ENCODE results near the gene HECTD4.

Gene HECTD4

DNA sequence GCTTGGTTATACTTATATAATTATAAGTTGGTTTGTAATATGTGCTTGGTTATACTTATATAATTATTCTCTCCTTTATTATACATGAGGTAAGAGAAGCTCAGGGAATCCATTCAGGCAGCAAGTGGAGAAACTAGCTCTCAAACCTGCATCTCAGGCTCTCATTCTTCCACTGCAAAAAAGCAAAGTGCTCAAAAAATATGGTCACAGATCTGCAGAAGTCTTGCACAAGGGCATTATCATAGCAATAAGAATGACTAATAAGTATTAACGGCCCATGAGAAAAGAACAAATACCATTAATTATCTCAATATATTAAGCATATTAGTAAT lies 257.3 kb downstream of the HECTD4 start:
- TF ChIP-seq, protein P1, sequence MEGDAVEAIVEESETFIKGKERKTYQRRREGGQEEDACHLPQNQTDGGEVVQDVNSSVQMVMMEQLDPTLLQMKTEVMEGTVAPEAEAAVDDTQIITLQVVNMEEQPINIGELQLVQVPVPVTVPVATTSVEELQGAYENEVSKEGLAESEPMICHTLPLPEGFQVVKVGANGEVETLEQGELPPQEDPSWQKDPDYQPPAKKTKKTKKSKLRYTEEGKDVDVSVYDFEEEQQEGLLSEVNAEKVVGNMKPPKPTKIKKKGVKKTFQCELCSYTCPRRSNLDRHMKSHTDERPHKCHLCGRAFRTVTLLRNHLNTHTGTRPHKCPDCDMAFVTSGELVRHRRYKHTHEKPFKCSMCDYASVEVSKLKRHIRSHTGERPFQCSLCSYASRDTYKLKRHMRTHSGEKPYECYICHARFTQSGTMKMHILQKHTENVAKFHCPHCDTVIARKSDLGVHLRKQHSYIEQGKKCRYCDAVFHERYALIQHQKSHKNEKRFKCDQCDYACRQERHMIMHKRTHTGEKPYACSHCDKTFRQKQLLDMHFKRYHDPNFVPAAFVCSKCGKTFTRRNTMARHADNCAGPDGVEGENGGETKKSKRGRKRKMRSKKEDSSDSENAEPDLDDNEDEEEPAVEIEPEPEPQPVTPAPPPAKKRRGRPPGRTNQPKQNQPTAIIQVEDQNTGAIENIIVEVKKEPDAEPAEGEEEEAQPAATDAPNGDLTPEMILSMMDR (IDR thresholded peaks at IDR 0.05; ENCODE audit: borderline replicate concordance, insufficient read depth, low read depth, low read length): no peak
- no peak overlapping the region for H3K4me3 ChIP-seq (ENCODE audit: low read depth, low read length)

DNA sequence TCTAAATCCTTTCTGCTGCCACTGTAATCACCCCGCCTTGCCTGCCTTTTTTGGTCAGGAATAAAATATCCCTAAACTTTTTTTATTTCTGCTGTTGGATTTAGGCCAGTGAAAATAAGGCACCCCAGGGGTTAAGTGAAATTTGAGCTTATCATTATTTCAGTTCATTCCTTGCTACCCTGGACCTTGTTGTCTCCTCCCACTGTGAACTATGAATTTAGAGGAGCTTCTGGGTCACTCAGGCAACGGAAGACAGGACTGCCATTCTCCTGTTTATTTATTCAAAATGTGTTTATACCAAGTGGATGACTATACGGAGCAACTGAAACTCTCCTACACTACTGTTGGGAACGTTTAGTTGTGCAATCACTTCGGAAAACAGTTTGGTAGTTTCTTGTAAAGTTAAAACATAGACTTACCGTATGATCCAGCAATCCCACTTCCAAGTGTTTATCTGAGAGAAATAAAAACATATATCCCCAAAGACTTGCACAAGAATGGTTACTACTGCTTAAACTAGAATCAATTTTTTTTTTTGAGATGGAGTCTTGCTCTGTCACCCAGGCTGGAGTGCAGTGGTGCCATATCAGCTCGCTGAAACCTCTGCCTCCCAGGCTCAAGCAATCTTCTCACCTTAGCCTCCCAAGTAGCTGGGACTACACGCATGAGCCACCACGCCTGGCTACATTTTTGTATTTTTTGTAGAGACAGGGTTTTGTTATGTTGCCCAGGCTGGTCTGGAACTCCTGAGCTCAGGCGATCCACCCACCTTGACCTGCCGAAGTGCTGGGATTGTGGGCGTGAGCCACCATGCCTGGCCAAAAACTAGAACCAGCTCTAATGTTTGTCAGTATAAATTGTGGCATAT lies 259.2 kb downstream of the HECTD4 start:
- no peak overlapping the region for H3K4me3 ChIP-seq (ENCODE audit: low read depth, low read length)
- TF ChIP-seq, protein P1 (IDR thresholded peaks at IDR 0.05; ENCODE audit: borderline replicate concordance, insufficient read depth, low read depth, low read length): no peak

DNA sequence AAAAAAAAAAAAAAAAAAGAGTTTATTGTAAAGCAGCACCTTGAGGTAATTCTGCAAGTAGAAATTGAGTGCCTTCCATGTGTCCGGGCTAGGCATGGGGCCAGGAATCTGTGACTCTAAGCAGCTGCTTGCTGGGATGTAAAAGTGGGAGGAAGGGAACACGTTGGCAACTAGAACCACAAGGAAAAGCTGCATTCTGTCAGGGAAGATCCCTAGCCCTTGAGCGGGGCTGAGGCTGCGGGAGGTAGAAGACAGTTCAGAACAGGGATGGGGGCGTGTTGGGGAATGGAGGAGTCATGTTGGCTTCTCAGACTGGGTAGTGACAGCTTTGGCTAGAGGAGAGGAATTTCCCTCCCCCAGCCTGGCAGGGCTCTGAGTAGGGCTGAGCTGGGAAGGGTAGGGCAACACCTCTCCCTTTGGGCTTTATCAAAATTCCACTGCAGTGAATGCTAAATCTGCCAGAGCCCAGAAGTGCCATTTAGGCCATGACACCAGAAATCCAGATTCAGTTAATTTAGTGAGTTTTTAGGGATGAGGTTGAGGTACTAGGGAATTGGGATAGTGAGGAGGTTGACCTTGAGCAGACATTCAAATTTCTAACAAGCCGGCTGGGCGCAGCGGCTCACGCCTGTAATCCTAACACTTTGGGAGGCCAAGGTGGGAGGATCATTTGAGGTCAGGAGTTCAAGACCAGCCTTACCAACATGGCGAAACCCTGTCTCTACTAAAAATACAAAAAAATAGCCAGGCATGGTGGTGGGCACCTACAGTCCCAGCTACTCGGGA lies 260.3 kb downstream of the HECTD4 start:
- no peak overlapping the region for H3K4me3 ChIP-seq (ENCODE audit: low read depth, low read length)
- TF ChIP-seq, protein P1 (IDR thresholded peaks at IDR 0.05; ENCODE audit: borderline replicate concordance, insufficient read depth, low read depth, low read length): no peak

DNA sequence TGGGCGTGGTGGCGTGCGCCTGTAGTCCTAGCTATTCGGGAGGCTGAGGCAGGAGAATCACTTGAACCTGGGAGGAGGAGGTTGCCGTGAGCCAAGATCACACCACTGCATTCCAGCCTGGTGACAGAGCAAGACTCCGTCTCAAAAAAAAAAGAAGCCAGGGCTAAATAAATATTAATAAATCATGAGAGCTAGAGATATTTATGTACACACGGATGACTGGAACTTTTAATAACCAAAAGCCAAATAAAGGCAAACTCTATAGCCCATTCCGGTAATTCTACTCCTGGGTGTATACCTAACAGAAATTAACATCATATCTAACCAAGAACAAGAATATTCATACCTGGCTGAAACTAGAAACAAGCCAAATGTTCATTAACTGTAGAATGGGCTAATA lies 264.5 kb downstream of the HECTD4 start:
- TF ChIP-seq, protein P1 (IDR thresholded peaks at IDR 0.05; ENCODE audit: borderline replicate concordance, insufficient read depth, low read depth, low read length): no peak
- H3K4me3 ChIP-seq (ENCODE audit: low read depth, low read length): no peak overlapping the region

DNA sequence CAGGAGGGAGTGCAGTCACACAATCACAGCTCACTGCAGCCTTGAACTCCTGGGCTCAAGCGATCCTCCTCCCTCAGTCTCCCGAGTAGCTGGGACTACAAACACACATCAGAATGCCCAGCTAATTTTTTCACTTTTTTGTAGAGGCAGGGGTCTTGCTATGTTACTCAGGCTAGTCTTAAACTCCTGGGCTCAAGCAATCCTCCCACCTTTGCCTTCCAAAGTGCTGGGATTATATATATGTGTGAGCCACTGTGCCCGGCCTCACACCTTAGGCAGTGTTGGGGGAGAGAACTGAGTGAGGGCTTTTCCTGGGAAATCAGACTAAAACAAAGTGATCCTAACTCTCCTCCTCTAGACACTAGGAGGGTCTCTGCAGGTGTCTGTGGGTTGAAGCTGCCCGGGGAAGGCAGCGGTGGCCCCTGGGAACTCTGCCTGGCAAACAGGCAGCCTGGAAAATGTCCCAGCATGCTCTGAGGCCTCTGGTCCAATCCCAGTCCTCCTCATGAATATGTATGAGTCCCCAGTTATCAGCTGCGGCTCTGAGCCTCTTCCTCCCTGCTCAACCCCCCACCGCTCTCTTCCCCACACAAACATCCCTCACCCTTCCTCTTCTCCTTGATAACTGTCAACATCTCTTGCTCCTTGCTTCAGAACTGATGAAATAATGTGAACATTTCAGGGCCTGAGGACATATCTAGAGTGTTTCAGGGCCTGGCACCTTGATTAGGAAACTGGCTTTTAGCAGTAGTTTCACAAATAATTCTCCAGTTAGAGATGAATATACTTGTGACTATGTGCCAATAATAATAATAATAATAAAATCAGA lies 265.8 kb downstream of the HECTD4 start:
- TF ChIP-seq, protein P1 (IDR thresholded peaks at IDR 0.05; ENCODE audit: borderline replicate concordance, insufficient read depth, low read depth, low read length): no peak
- no peak overlapping the region for H3K4me3 ChIP-seq (ENCODE audit: low read depth, low read length)

DNA sequence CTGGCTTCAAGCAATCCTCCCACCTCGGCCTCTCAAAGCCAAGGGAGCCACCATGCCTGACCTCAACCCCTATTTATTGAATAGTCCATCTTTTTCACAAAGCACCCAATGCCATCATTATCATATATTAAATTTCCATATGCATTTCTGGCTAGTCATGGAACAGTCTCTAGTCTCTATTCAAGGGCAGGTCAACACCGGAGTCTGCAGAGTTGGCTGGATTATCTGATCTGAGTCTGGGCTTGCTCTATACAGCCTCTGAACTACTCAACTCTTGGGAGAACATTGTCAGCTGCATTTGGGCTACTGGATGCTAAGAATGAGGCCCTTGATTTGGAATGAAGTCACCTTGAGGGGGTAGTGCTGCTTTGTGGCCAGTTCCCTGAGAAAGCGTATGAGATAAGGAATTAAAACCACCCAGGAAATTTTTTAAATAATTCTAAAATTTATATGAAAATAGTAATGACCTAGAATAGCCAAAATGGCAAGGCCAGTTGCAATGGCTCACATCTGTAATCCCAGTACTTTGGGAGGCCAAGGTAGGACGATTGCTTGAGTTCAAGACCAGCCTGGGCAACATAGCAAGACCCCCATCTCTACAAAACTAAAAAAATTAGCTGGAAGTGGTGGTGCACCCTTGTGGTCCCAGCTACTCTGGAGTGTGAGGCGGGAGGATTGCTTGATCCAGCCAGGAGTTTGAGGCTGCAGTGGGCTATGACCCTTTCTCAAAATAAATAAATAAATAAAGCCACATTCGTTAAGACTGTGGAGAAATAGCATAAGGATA lies 266.8 kb downstream of the HECTD4 start:
- no peak overlapping the region for H3K4me3 ChIP-seq (ENCODE audit: low read depth, low read length)
- TF ChIP-seq, protein P1 (IDR thresholded peaks at IDR 0.05; ENCODE audit: borderline replicate concordance, insufficient read depth, low read depth, low read length): no peak
